Fibroblast of mammary gland (primary cell): Measurements from ENCODE around the gene ABHD10.

Experiments used
- DNase-seq: peaks from one replicate; pipeline ENCODE4 v3.0.0-alpha.2; 2010; ENCODE audit warnings: low read depth
- H3K4me3 ChIP-seq: 2 replicates; pipeline ENCODE4 v1.5.1; 2011; ENCODE audit warnings: low read depth, mild to moderate bottlenecking, low read length, moderate library complexity; ENCODE audit not compliant: control insufficient read depth
- TF ChIP-seq, protein P1 (sequence below): conservative IDR thresholded peaks from 2 replicates; pipeline ENCODE4 v1.5.1; 2011; ENCODE audit warnings: low read depth, low read length, inconsistent platforms; ENCODE audit not compliant: control insufficient read depth, insufficient read depth

Gene ABHD10

DNA sequence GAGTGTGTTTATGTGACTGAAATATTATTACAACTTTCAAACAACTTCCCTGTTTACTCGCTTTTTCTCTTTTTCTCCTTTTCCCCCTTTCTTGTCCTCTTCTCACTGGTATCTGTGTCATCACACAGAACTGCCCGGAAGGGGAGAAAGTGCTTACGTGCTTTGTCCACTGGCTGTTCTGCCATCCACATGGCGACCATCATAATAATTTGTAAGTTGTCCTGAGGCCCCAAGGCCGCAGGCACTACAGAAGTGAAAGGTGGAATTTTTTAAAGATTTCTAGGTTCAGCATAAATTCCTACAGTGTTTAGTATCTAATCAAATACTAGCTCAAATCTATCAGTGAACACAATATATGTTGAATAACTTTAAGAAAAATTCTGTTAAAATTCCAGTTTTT, 26.7 kb upstream of the ABHD10 start:
- no peak for DNase-seq
- TF ChIP-seq, protein P1, sequence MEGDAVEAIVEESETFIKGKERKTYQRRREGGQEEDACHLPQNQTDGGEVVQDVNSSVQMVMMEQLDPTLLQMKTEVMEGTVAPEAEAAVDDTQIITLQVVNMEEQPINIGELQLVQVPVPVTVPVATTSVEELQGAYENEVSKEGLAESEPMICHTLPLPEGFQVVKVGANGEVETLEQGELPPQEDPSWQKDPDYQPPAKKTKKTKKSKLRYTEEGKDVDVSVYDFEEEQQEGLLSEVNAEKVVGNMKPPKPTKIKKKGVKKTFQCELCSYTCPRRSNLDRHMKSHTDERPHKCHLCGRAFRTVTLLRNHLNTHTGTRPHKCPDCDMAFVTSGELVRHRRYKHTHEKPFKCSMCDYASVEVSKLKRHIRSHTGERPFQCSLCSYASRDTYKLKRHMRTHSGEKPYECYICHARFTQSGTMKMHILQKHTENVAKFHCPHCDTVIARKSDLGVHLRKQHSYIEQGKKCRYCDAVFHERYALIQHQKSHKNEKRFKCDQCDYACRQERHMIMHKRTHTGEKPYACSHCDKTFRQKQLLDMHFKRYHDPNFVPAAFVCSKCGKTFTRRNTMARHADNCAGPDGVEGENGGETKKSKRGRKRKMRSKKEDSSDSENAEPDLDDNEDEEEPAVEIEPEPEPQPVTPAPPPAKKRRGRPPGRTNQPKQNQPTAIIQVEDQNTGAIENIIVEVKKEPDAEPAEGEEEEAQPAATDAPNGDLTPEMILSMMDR: no peak

DNA sequence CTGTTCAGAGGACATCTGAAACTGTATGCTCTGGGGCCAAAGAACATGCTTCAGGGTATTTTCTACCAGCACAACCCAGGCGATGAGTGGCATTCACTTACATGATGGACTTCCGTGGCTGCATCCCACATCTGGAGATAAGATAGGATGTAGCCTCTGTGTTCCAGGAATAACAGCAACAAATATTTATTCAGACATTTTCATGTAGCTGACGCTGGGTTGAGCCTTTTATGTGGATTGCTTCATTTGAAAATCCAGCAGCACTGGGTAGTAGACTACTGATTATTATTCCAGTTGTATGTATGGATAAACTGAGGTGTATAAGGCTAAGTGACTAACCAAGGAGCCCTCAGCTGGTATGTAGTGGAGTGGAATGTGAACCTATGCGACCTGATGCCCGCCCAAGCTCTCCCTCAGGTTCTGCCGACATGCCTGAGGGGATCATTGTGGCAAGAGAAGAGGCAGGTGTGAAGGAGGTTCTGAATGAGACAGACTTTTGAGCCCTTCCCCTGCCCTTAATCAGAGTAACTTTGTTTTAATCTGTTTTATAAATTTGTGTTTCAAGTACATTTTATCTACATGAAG, 25.9 kb upstream of the ABHD10 start:
- H3K4me3 ChIP-seq: no peak overlapping the region
- DNase-seq: no peak
- TF ChIP-seq, protein P1: no peak

More for the DNA sequence above, 26.7 kb upstream of the ABHD10 start:
- H3K4me3 ChIP-seq: no peak overlapping the region

DNA sequence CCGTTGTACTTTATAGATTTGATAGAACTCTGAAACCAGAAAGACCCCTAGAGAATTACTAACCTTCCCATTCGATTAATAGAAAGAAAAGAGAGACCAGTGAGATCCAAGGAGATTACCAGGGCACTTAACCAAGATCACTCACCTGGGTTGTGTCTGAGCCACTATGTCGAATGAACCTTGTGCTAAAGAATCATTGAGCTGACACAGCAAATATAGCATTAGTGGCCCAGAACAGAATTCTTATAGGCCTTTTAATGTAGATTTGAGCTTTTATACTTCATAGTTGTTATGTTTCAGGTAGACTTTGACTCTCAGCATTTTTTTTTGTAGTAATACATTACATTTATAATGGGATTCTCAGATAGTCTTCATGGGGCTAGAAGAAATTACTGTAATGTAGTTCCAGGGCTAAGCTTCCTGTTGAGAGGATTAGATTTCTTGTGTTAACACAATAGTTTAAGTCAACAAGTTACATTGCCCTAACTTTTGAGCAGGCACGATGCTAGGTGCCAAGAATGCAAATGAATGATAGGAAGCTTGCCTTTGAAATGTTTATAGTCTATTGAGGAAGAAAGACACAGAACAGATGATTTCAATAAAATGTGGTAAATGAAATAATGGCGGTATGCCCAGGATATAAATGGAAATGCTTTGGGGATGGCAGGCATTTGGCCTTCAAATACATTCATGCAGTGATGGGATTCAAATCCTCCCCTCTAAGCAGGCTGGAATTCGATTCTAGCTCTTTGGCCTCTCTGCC, 24.4 kb upstream of the ABHD10 start:
- DNase-seq: peak; percentile 59
- TF ChIP-seq, protein P1: no peak
- H3K4me3 ChIP-seq: no peak overlapping the region

DNA sequence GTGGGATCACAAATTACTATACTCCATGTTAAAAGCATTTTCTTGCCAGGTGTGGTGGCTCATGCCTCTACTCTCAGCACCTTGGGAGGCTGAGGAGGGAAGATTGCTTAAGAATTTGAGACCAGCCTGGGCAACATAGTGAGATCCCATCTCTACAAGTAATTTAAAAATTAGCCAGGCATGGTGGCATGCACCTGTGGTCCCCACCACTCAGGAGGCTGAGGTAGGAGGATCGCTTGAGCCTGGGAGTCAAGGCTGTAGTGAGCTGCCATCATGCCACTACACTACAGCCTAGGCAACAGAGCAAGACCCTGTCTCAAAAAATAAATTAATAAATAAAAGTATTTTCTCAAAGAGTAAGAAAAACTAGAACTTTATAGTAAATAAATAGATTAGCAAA, 22.9 kb upstream of the ABHD10 start:
- no peak overlapping the region for H3K4me3 ChIP-seq
- TF ChIP-seq, protein P1: no peak

DNA sequence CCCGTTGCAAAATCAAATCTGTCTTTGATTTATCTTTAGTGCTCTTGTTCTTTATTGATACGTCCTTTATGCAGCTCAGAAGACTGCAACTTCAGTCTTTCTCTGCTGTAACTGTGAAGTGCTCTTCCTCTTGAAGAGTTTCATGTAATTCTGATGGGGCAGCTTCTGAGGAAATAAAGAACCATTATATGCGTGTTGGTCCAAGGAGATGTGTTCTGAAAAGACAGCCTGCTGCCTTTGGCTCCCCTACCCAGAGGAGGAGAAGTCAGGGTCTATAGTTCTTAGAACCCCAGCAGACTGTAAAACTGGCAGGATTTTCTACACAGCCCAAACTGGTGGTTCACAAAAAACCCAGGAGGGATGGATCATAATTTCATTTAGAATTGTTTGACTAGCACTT, 22.4 kb upstream of the ABHD10 start:
- no peak overlapping the region for H3K4me3 ChIP-seq
- no peak for DNase-seq
- TF ChIP-seq, protein P1: no peak

More for the DNA sequence above, 22.9 kb upstream of the ABHD10 start:
- no peak for DNase-seq

DNA sequence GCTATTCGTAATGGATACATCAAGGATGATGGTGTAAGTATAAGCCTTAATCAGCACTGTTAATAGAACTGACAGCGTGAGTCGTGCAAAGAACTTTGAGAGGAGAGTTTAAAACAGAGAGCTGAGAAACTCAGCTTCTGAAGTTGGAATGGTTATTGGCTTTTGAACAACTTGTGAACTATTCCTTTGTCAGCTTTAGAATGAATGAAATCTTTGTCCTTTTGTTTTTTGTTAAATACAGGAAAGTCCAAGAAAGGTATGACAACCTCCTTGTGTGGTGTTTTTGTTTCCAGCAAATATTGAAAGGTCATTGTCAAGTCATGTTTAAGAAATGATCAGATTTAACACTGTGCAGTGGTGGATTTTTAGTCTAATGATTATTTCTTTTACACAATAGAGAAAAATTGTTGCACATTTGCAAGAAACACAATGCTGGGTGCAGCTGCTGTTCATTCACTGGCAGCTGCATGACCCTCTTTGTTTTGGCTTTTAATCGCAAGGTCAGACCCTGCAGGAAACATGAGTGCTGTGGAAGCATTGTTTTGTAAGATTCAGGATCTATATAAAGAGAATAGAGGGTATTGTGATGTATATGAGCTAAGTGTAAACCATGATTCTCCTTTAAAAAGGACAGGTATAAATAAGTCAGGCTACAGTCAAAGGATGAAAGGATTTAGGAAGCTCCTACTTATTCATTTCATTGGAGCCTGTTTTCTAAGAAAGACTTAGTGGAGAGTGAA, 21.7 kb upstream of the ABHD10 start:
- DNase-seq: no peak
- TF ChIP-seq, protein P1: no peak

More for the DNA sequence above, 21.7 kb upstream of the ABHD10 start:
- H3K4me3 ChIP-seq: no peak overlapping the region
